ENCODE measurements around the gene NOL9. TPM values are rescaled to one million over a fixed set of nuclear protein-coding genes. Genes with fewer than 3 reads are reported as not detected.

Gene NOL9
- total RNA-seq, 3 donors from 2014 or later (not counting 1 experiment from before 2014, with no cell fraction given) = 40.7 to 53.3 (median 52.0) TPM

DNA sequence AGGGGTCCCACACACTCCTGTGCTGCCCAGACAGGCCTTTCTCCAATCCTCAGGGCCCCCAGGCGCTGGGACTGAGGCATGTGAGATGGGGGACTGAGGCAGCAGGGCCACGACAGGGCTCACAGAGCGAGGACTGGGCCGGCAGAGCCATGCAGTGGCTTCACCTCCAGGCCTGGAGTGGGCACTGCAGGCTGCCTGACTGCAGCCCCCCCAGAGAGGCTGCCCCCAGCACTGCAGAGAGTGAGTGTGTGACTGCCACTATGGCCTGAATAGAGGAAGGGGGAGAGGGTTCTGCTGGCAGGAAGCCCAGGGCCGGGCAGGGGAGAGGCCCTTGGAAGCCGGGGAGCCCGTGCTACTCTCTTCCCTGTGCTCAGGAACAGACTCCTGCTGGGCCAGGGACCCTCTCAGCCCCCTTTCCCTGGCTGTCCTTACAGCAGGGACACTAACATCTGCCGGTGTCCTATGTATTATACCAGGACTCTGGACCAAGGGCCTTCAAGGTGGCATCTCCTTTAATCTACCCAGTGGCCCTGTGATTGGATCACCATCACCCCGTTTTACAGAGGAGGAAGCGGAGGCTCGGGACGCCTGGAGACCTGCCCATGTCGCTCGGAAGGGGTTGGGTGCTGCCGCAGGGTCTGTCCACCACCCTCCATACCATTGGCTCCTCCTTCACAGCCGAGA lies 42.6 kb downstream of the NOL9 start:
- TF ChIP-seq, protein P1, sequence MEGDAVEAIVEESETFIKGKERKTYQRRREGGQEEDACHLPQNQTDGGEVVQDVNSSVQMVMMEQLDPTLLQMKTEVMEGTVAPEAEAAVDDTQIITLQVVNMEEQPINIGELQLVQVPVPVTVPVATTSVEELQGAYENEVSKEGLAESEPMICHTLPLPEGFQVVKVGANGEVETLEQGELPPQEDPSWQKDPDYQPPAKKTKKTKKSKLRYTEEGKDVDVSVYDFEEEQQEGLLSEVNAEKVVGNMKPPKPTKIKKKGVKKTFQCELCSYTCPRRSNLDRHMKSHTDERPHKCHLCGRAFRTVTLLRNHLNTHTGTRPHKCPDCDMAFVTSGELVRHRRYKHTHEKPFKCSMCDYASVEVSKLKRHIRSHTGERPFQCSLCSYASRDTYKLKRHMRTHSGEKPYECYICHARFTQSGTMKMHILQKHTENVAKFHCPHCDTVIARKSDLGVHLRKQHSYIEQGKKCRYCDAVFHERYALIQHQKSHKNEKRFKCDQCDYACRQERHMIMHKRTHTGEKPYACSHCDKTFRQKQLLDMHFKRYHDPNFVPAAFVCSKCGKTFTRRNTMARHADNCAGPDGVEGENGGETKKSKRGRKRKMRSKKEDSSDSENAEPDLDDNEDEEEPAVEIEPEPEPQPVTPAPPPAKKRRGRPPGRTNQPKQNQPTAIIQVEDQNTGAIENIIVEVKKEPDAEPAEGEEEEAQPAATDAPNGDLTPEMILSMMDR (IDR thresholded peaks at IDR 0.05) = no peak
- H3K27me3 Mint-ChIP-seq (ENCODE audit: low read depth in 2 of 2) = no peaks in the 10 kb centered on the region
- Histone ChIP-seq H3K9me3 (ENCODE audit: control insufficient read depth, insufficient read depth, low read length) (no peaks in the 10 kb centered on the region), H3K4me1 (ENCODE audit: control insufficient read depth, insufficient read depth, low read length) (no peaks in the 10 kb centered on the region), H3K36me3 (ENCODE audit: control insufficient read depth, insufficient read depth, low read length) (no peaks in the 10 kb centered on the region), H3K4me3 (ENCODE audit: low read length) (no peak overlapping the region), H3K27me3 (ENCODE audit: control insufficient read depth, insufficient read depth, low read length) (no peaks in the 10 kb centered on the region), H3K27ac (ENCODE audit: low read length) (no peak overlapping the region)
- 91% methylated on average over 16 of the region's 16 CpGs for WGBS (ENCODE audit: insufficient coverage)
- H3K9me3 Mint-ChIP-seq = no peaks in the 10 kb centered on the region
- no peak overlapping the region for H3K4me3 Mint-ChIP-seq
- DNase-seq = no peak
- intact Hi-C loops (cut with micrococcal nuclease) = no loop called here
- H3K4me1 Mint-ChIP-seq = no peaks in the 10 kb centered on the region
- H3K36me3 Mint-ChIP-seq = no peaks in the 10 kb centered on the region
- ATAC-seq = no peak
- H3K27ac Mint-ChIP-seq = no peak overlapping the region

DNA sequence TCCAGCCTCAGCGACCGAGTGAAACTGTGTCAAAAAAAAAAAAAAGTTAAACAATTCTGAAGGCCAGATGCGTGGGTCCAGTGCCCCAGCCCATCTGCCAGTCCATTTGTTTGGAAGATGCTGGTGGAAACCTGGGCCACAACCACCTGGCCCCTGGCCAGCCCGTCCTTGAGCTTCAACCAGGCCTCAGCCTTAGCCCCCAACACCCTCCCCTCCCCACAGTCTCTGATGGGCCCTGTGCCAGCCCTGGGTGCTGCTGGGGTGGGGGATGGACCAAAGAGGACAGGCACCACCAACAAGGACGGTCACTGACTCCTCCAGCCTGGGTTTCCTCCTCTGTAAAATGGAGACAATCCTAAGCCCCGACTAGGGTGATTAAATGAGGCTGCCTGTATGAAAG lies 43.3 kb downstream of the NOL9 start:
- intact Hi-C loops (cut with micrococcal nuclease) = no loop called here
- no peak overlapping the region for H3K27ac Mint-ChIP-seq
- TF ChIP-seq, protein P1 (IDR thresholded peaks at IDR 0.05) = no peak
- Histone ChIP-seq H3K36me3 (ENCODE audit: control insufficient read depth, insufficient read depth, low read length) (no peaks in the 10 kb centered on the region), H3K4me3 (ENCODE audit: low read length) (no peak overlapping the region), H3K9me3 (ENCODE audit: control insufficient read depth, insufficient read depth, low read length) (no peaks in the 10 kb centered on the region), H3K4me1 (ENCODE audit: control insufficient read depth, insufficient read depth, low read length) (no peaks in the 10 kb centered on the region), H3K27ac (ENCODE audit: low read length) (no peak overlapping the region), H3K27me3 (ENCODE audit: control insufficient read depth, insufficient read depth, low read length) (no peaks in the 10 kb centered on the region)
- 67% methylated on average over 5 of the region's 6 CpGs for WGBS (ENCODE audit: insufficient coverage)
- H3K4me1 Mint-ChIP-seq = no peaks in the 10 kb centered on the region
- ATAC-seq = no peak
- no peaks in the 10 kb centered on the region for H3K9me3 Mint-ChIP-seq
- no peaks in the 10 kb centered on the region for H3K36me3 Mint-ChIP-seq
- no peak for DNase-seq
- no peaks in the 10 kb centered on the region for H3K27me3 Mint-ChIP-seq (ENCODE audit: low read depth in 2 of 2)
- H3K4me3 Mint-ChIP-seq = no peak overlapping the region

DNA sequence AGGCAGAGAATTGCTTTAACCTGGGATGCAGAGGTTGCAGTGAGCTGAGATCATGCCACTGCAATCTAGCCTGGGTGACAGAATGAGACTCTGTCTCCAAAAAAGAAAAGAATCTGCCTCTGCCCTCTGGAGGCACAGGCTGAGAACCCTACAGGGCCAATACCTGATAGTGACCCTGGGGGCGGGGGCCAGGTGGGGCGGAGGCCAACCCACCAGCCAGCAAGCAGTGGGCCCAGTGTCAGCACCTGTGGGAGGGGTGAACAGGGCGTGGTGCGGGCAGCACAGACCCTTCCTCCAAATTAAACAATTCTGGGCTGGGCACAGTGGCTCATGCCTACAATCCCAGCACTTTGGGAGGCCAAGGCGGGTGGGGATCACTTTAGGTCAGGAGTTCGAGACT lies 43.8 kb downstream of the NOL9 start:
- TF ChIP-seq, protein P1 (IDR thresholded peaks at IDR 0.05) = no peak
- Histone ChIP-seq H3K4me3 (ENCODE audit: low read length) (no peak overlapping the region), H3K27me3 (ENCODE audit: control insufficient read depth, insufficient read depth, low read length) (no peaks in the 10 kb centered on the region), H3K4me1 (ENCODE audit: control insufficient read depth, insufficient read depth, low read length) (no peaks in the 10 kb centered on the region), H3K27ac (ENCODE audit: low read length) (no peak overlapping the region), H3K9me3 (ENCODE audit: control insufficient read depth, insufficient read depth, low read length) (no peaks in the 10 kb centered on the region), H3K36me3 (ENCODE audit: control insufficient read depth, insufficient read depth, low read length) (no peaks in the 10 kb centered on the region)
- ATAC-seq (no peak), DNase-seq (no peak)
- H3K9me3 Mint-ChIP-seq = no peaks in the 10 kb centered on the region
- no peaks in the 10 kb centered on the region for H3K36me3 Mint-ChIP-seq
- intact Hi-C loops (cut with micrococcal nuclease) = no loop called here
- no peaks in the 10 kb centered on the region for H3K4me1 Mint-ChIP-seq
- H3K27ac Mint-ChIP-seq = no peak overlapping the region
- H3K27me3 Mint-ChIP-seq (ENCODE audit: low read depth in 2 of 2) = no peaks in the 10 kb centered on the region
- WGBS (ENCODE audit: insufficient coverage) = 79% methylated on average over 6 of the region's 6 CpGs
- no peak overlapping the region for H3K4me3 Mint-ChIP-seq

DNA sequence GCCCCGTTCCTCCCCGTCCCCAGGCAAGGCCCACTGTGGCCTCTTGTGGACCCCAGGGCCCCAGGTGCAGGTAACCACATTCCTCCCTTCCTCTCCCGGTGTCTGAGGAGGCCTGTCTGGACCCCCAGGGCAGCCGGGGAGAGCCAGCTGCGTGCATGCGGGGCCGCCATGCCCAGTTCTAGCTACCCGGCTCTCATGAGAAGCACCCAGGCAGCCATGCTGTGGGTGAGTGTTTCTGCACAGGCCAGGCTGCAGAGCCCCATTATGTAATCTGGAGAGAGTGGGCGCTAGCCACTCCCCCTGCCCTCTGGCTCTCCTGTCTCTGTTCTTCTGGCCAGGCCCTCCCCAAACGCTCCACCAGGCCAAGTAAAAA lies 44.4 kb downstream of the NOL9 start:
- TF ChIP-seq, protein P1 (IDR thresholded peaks at IDR 0.05) = no peak
- no peak overlapping the region for H3K27ac ChIP-seq (ENCODE audit: low read length)
- WGBS (ENCODE audit: insufficient coverage) = 70% methylated on average over 10 of the region's 10 CpGs

More for the DNA sequence above, 44.4 kb downstream of the NOL9 start:
- DNase-seq = no peak
- Histone ChIP-seq H3K27me3 (ENCODE audit: control insufficient read depth, insufficient read depth, low read length) (no peaks in the 10 kb centered on the region), H3K9me3 (ENCODE audit: control insufficient read depth, insufficient read depth, low read length) (no peaks in the 10 kb centered on the region), H3K4me3 (ENCODE audit: low read length) (no peak overlapping the region), H3K4me1 (ENCODE audit: control insufficient read depth, insufficient read depth, low read length) (no peaks in the 10 kb centered on the region), H3K36me3 (ENCODE audit: control insufficient read depth, insufficient read depth, low read length) (no peaks in the 10 kb centered on the region)
- intact Hi-C loops (cut with micrococcal nuclease) = no loop called here
- no peak overlapping the region for H3K27ac Mint-ChIP-seq
- no peaks in the 10 kb centered on the region for H3K36me3 Mint-ChIP-seq
- no peaks in the 10 kb centered on the region for H3K9me3 Mint-ChIP-seq
- no peak overlapping the region for H3K4me3 Mint-ChIP-seq
- no peak for ATAC-seq
- no peaks in the 10 kb centered on the region for H3K4me1 Mint-ChIP-seq
- H3K27me3 Mint-ChIP-seq (ENCODE audit: low read depth in 2 of 2) = no peaks in the 10 kb centered on the region

All from natural killer cell (primary cell).